H1 (cell line): Measurements from ENCODE around the gene MAP3K3. TPM values are rescaled to one million over a fixed set of nuclear protein-coding genes. Genes with fewer than 3 reads are reported as not detected.

Experiments used
- CTCF ChIA-PET: fragments of 300-600 bp; sonication (Branson Sonifier 250); formaldehyde crosslinking; loops from one replicate; lab custom pipeline; 2021; ENCODE audit not compliant: partially characterized antibody; lab: Charles Lee
- POLR2A ChIA-PET: fragments of 300-600 bp; sonication (Branson Sonifier 250); formaldehyde crosslinking; loops from one replicate; lab custom pipeline; 2021; ENCODE audit warnings: inconsistent platforms; ENCODE audit not compliant: partially characterized antibody; lab: Charles Lee
- DNase-seq, 2 experiments: peaks; one replicate each; pipeline versions ENCODE4 v3.0.0 to v3.0.0-alpha.2; 2010 to 2022; ENCODE audit warnings: low spot score in 2 of 2, low read depth in 1 of 2, mixed read lengths in 1 of 2
- FAIRE-seq: peaks from 2 replicates; lab custom pipeline; 2011; peaks lifted over from hg19 to GRCh38; lab: Jason Lieb, UNC
- H2AFZ ChIP-seq: 2 replicates; pipeline ENCODE4 v1.8.1; 2012; ENCODE audit warnings: low read length, inconsistent platforms
- H2AK5ac ChIP-seq: 2 replicates; pipeline ENCODE4 v1.6.1; 2013; ENCODE audit warnings: low read depth, low read length
- H2BK120ac ChIP-seq: replicated peaks from 2 replicates; pipeline ENCODE3; 2013; ENCODE audit warnings: low read depth, low read length, inconsistent platforms
- H2BK12ac ChIP-seq: 2 replicates; pipeline ENCODE4 v1.6.1; 2013; ENCODE audit warnings: low read depth, low read length
- H2BK15ac ChIP-seq: 2 replicates; pipeline ENCODE4 v1.6.1; 2013; ENCODE audit warnings: low read length
- H2BK20ac ChIP-seq: 2 replicates; pipeline ENCODE4 v1.6.1; 2013; ENCODE audit warnings: low read length
- H2BK5ac ChIP-seq: 2 replicates; pipeline ENCODE4 v1.6.1; 2013; ENCODE audit warnings: low read depth, low read length
- H3K14ac ChIP-seq: 2 replicates; pipeline ENCODE4 v1.6.1; 2013; ENCODE audit warnings: inconsistent platforms; ENCODE audit not compliant: insufficient read length
- H3K18ac ChIP-seq: 2 replicates; pipeline ENCODE4 v1.6.1; 2013; ENCODE audit warnings: low read length; ENCODE audit errors: extremely low read depth
- H3K23ac ChIP-seq: 2 replicates; pipeline ENCODE4 v1.6.1; 2013; ENCODE audit warnings: inconsistent platforms; ENCODE audit not compliant: insufficient read length
- H3K23me2 ChIP-seq: 2 replicates; pipeline ENCODE4 v1.6.1; 2013; ENCODE audit warnings: low read depth, low read length
- H3K27ac ChIP-seq: 2 replicates; pipeline ENCODE4 v1.6.1; 2011; ENCODE audit warnings: low read depth, low read length, inconsistent platforms
- H3K27me3 ChIP-seq, 4 experiments: replicated peaks in 1 of 4; 1 replicate in 1 of 4; 2 replicates in 3 of 4; pipeline versions ENCODE4 v1.6.1 to v1.8.1; 2011 to 2013; ENCODE audit warnings: low read length in 3 of 4, mild to moderate bottlenecking in 3 of 4, inconsistent platforms in 2 of 4, mixed read lengths in 2 of 4, moderate library complexity in 1 of 4; ENCODE audit not compliant: control insufficient read depth in 3 of 4, insufficient read depth in 3 of 4; ENCODE audit errors: extremely low read depth in 1 of 4
- H3K36me3 ChIP-seq, 4 experiments: 2 replicates each; pipeline versions ENCODE4 v1.6.1 to v1.8.1; 2011 to 2013; ENCODE audit warnings: mild to moderate bottlenecking in 4 of 4, low read length in 3 of 4, moderate library complexity in 2 of 4, control low read depth in 1 of 4, inconsistent platforms in 1 of 4; ENCODE audit not compliant: insufficient read depth in 4 of 4, control insufficient read depth in 2 of 4
- H3K4ac ChIP-seq: replicated peaks from 2 replicates; pipeline ENCODE3; 2013; ENCODE audit warnings: low read length, low read depth, mixed read lengths, inconsistent platforms; ENCODE audit not compliant: insufficient read length
- H3K4me1 ChIP-seq, 4 experiments: replicated peaks in 1 of 4; 1 replicate in 1 of 4; 2 replicates in 3 of 4; pipeline versions ENCODE4 v1.6.1 to v1.8.1; 2011 to 2013; ENCODE audit warnings: low read length in 3 of 4, inconsistent platforms in 2 of 4, mixed read lengths in 1 of 4; ENCODE audit not compliant: insufficient read depth in 4 of 4, control insufficient read depth in 3 of 4
- H3K4me2 ChIP-seq, 2 experiments: 2 replicates each; pipeline versions ENCODE4 v1.6.1 to v1.8.1; 2011 to 2013; ENCODE audit warnings: low read depth in 2 of 2, low read length in 2 of 2, control low read depth in 1 of 2, inconsistent platforms in 1 of 2, mild to moderate bottlenecking in 1 of 2; ENCODE audit not compliant: insufficient read depth in 1 of 2
- H3K4me3 ChIP-seq, 4 experiments: fragments of 200-600, 300-600 bp in 1 of 4; sonication (generic), shearing (Covaris generic), sonication (Bioruptor Twin) in 1 of 4; 2 replicates each; pipeline versions ENCODE4 v1.5.1 to v1.8.1; 2011 to 2016; ENCODE audit warnings: low read length in 4 of 4, low read depth in 3 of 4, control low read depth in 2 of 4, inconsistent platforms in 2 of 4, mild to moderate bottlenecking in 2 of 4, mixed read lengths in 1 of 4, moderate library complexity in 1 of 4; ENCODE audit not compliant: insufficient read depth in 2 of 4; ENCODE audit errors: extremely low read depth in 1 of 4
- H3K56ac ChIP-seq: replicated peaks from 2 replicates; pipeline ENCODE3; 2013; ENCODE audit warnings: low read depth, mild to moderate bottlenecking, mixed read lengths, low read length, inconsistent platforms; ENCODE audit not compliant: insufficient read length
- H3K79me1 ChIP-seq: 2 replicates; pipeline ENCODE4 v1.6.1; 2013; ENCODE audit warnings: low read depth, low read length, control low read depth
- H3K79me2 ChIP-seq, 2 experiments: 2 replicates each; pipeline versions ENCODE4 v1.6.1 to v1.8.1; 2012 to 2013; ENCODE audit warnings: low read length in 2 of 2, mild to moderate bottlenecking in 2 of 2, inconsistent platforms in 1 of 2; ENCODE audit not compliant: insufficient read depth in 2 of 2, control insufficient read depth in 1 of 2
- H3K9ac ChIP-seq, 4 experiments: replicated peaks in 1 of 4; 1 replicate in 1 of 4; 2 replicates in 3 of 4; pipeline versions ENCODE4 v1.6.1 to v1.8.1; 2011 to 2013; ENCODE audit warnings: low read depth in 3 of 4, low read length in 3 of 4, control low read depth in 2 of 4, mild to moderate bottlenecking in 2 of 4, moderate library complexity in 2 of 4, inconsistent platforms in 1 of 4; ENCODE audit errors: extremely low read depth in 1 of 4
- H3K9me3 ChIP-seq, 2 experiments: 2 replicates each; pipeline versions ENCODE4 v1.6.1 to v1.8.1; 2012 to 2013; ENCODE audit warnings: mild to moderate bottlenecking in 2 of 2, moderate library complexity in 2 of 2, control low read depth in 1 of 2, inconsistent platforms in 1 of 2, low read depth in 1 of 2, low read length in 1 of 2, mixed read lengths in 1 of 2; ENCODE audit not compliant: insufficient read depth in 2 of 2
- H4K20me1 ChIP-seq, 2 experiments: replicated peaks in 1 of 2; 2 replicates each; pipeline versions ENCODE3 to v1.8.1; 2011 to 2013; ENCODE audit warnings: inconsistent platforms in 2 of 2, low read length in 2 of 2, mild to moderate bottlenecking in 1 of 2; ENCODE audit not compliant: insufficient read depth in 2 of 2, control insufficient read depth in 1 of 2
- H4K5ac ChIP-seq: 2 replicates; pipeline ENCODE4 v1.6.1; 2013; ENCODE audit warnings: low read length, low read depth, mixed read lengths, inconsistent platforms; ENCODE audit not compliant: insufficient read length
- H4K8ac ChIP-seq: 2 replicates; pipeline ENCODE4 v1.8.0; 2013; ENCODE audit warnings: mild to moderate bottlenecking, moderate library complexity, low read length, inconsistent platforms; ENCODE audit not compliant: insufficient read depth; ENCODE audit errors: extremely low read depth
- H4K91ac ChIP-seq: replicated peaks from 2 replicates; pipeline ENCODE3; 2013; ENCODE audit warnings: low read length, mixed read lengths, inconsistent platforms; ENCODE audit not compliant: insufficient read length
- ASH2L ChIP-seq: fragments of 200-600, 300-600 bp; sonication (generic); IDR thresholded peaks from one replicate; pipeline ENCODE4 v1.7.1; 2017; ENCODE audit warnings: low read length
- CTBP2 ChIP-seq: IDR thresholded peaks from 2 replicates; pipeline ENCODE4 v1.7.0; 2011; ENCODE audit warnings: borderline replicate concordance, mild to moderate bottlenecking, moderate library complexity, mixed read lengths, low read length; ENCODE audit not compliant: insufficient read depth, insufficient read length
- FOSL1 ChIP-seq: IDR thresholded peaks from 2 replicates; pipeline ENCODE4 v1.6.1; 2011; ENCODE audit warnings: mild to moderate bottlenecking, low read depth, low read length, moderate library complexity; ENCODE audit not compliant: insufficient read depth
- GABPA ChIP-seq: IDR thresholded peaks from 2 replicates; pipeline ENCODE4 v1.6.1; 2011; ENCODE audit warnings: mild to moderate bottlenecking, low read length, moderate library complexity, borderline replicate concordance; ENCODE audit not compliant: insufficient read depth
- NRF1 ChIP-seq: IDR thresholded peaks from 2 replicates; pipeline ENCODE4 v1.6.1; 2011; ENCODE audit warnings: mild to moderate bottlenecking, low read depth, low read length, improper control_type of control experiment
- SIN3A ChIP-seq, 2 experiments: IDR thresholded peaks in 1 of 2; conservative IDR thresholded peaks in 1 of 2; 2 replicates each; pipeline ENCODE4 v1.6.1; 2011 to 2012; ENCODE audit warnings: low read length in 2 of 2, improper control_type of control experiment in 1 of 2, low read depth in 1 of 2, mild to moderate bottlenecking in 1 of 2
- SP1 ChIP-seq: IDR thresholded peaks from 2 replicates; pipeline ENCODE4 v1.6.1; 2011; ENCODE audit warnings: low read depth, low read length
- SP2 ChIP-seq: IDR thresholded peaks from 2 replicates; pipeline ENCODE4 v1.6.1; 2012; ENCODE audit warnings: mild to moderate bottlenecking, low read length, inconsistent platforms
- TAF1 ChIP-seq: IDR thresholded peaks from 2 replicates; pipeline ENCODE4 v1.6.1; 2011; ENCODE audit warnings: mild to moderate bottlenecking, low read depth, low read length
- TBP ChIP-seq: IDR thresholded peaks from 2 replicates; pipeline ENCODE4 v1.6.1; 2011; ENCODE audit warnings: low read depth, low read length, improper control_type of control experiment
- TEAD4 ChIP-seq: IDR thresholded peaks from 2 replicates; pipeline ENCODE4 v1.6.1; 2012; ENCODE audit warnings: low read depth, low read length, inconsistent platforms, mixed read lengths
- WGBS, 2 experiments: shearing (Covaris generic) in 1 of 2; methylation state at CpG; one replicate each; pipeline versions ENCODE4 v1.1.6 to v1.1.7; 2013 to 2015; ENCODE audit warnings: low lambda C conversion rate in 2 of 2, mixed read lengths in 2 of 2, inconsistent platforms in 1 of 2, low coverage in 1 of 2, missing lambda C conversion rate in 1 of 2; ENCODE audit not compliant: insufficient replicate concordance in 2 of 2, insufficient coverage in 1 of 2, insufficient read length in 1 of 2; ENCODE audit errors: extremely low coverage in 1 of 2, missing lambda C conversion rate in 1 of 2; 5-methylcytosine and 5-hydroxymethylcytosine counted together
- polyA plus RNA-seq, 7 experiments: library from polyadenylated mRNA; depleted of rRNA in 3 of 7; stranded (reverse) in 5 of 7; unstranded in 2 of 7; fragments of >200 nt in 5 of 7; fragments of 200-250 nt in 2 of 7; gene quantifications; 1 replicate in 5 of 7; 2 replicates in 1 of 7; 4 replicates in 1 of 7; pipeline versions ENCODE4 v1.2.1 to v1.2.3, GENCODE V29; 2011 to 2013; ENCODE audit warnings: missing spikeins in 2 of 7, mixed read lengths in 2 of 7
- total RNA-seq: library from RNA; stranded (reverse); fragmentation: NEBNext Ultra II Directional; extraction: Animal tissue kit (Norgen Biotek cat#: 25700); gene quantifications from 2 replicates; pipeline ENCODE4 v1.2.1, GENCODE V29; 2021
- TF ChIP-seq, protein P1 (sequence below): IDR thresholded peaks from 2 replicates; pipeline ENCODE4 v1.6.1; 2012; ENCODE audit warnings: inconsistent platforms

Gene MAP3K3
- total and polyA plus RNA-seq, 2 of the 8 experiments (the other 6 are each of a cell fraction or from before 2014, with no cell fraction given) = 10.3 to 21.0 TPM

DNA sequence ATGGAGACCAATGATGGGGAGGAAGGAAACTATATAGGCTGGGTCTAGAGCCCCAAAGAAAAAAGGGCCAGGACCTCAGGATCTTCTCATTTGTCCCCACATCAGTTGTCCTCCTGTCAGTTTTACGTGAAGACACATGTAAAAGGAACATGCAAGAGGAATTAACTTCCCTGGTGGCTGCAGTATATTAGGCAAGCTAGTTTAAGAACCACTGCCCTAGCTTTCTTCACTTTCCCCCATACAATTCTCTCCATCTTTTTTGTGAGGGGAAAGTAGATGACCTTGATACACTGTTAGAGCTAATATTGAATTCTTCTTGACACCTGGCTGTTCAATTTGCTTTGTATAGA lies 2.3 kb downstream of the MAP3K3 start:
- H3K4me2 ChIP-seq = no peak overlapping the region; a peak in 1 of 4 replicates

More for the DNA sequence above, 2.3 kb downstream of the MAP3K3 start:
- no peak overlapping the region for H2BK12ac ChIP-seq
- H2BK120ac ChIP-seq = no peak overlapping the region
- TF ChIP-seq GABPA = no peak
- TF ChIP-seq ASH2L = no peak
- TF ChIP-seq SIN3A (conservative IDR thresholded peaks at IDR 0.05 in 1 of 2, IDR thresholded peaks at IDR 0.05 in 1 of 2; ENCODE audit: low read depth in 1 of 2, low read length in 2 of 2) = no peak
- TF ChIP-seq NRF1 = no peak
- no peak for TF ChIP-seq CTBP2
- TF ChIP-seq SP2 = no peak
- TF ChIP-seq FOSL1 = no peak
- no peak for TF ChIP-seq TBP
- TF ChIP-seq, protein P1, sequence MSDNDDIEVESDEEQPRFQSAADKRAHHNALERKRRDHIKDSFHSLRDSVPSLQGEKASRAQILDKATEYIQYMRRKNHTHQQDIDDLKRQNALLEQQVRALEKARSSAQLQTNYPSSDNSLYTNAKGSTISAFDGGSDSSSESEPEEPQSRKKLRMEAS = no peak
- TF ChIP-seq TEAD4 = no peak
- TF ChIP-seq TAF1 = no peak
- no peak for TF ChIP-seq SP1
- H3K56ac ChIP-seq = no peak overlapping the region
- H2AFZ ChIP-seq = no peak overlapping the region
- H3K9me3 ChIP-seq = no peaks in the 10 kb centered on the region
- no peak overlapping the region for H4K8ac ChIP-seq
- CTCF ChIA-PET = interaction anchor here (0.7 to 1.9 kb wide), 3 partner anchors 18 to 816 kb away, joined by 3 to 6 read pairs (median 3); no protein-coding TSS in a partner anchor
- H3K4ac ChIP-seq = no peak overlapping the region
- H3K4me1 ChIP-seq = peaks cover 2 to 5% (median 3%) of the 10 kb centered on the region in 4 experiments; a peak in 3 of 7 replicates
- H3K79me1 ChIP-seq = peaks cover 3% of the 10 kb centered on the region; the same call in 1 of the 2 replicates
- no peaks in the 10 kb centered on the region for H3K27me3 ChIP-seq
- FAIRE-seq = no peak
- H3K14ac ChIP-seq = no peak overlapping the region
- POLR2A ChIA-PET = interaction anchor here (0.5 to 1.3 kb wide), 3 partner anchors 23 to 118 kb away, joined by 3 to 4 read pairs (median 4); partner anchors contain the start of gene TACO1
- H3K23me2 ChIP-seq = peaks cover 6% of the 10 kb centered on the region
- no peak overlapping the region for H3K18ac ChIP-seq
- H3K4me3 ChIP-seq = no peak overlapping the region
- peaks cover 0 to 8% of the 10 kb centered on the region in 2 experiments for H4K20me1 ChIP-seq
- no peak overlapping the region for H3K23ac ChIP-seq
- 71% methylated on average over 1 of the region's 1 CpG; no CpG with 5 or more reads in 1 of the 2 experiments for WGBS, 2 experiments
- no peak overlapping the region for H2BK5ac ChIP-seq
- H2BK20ac ChIP-seq = no peak overlapping the region
- H4K5ac ChIP-seq = no peak overlapping the region
- H2BK15ac ChIP-seq = no peak overlapping the region
- H3K27ac ChIP-seq = no peak overlapping the region
- H2AK5ac ChIP-seq = no peak overlapping the region
- no peak for DNase-seq
- H3K79me2 ChIP-seq = peaks cover 5 to 35% of the 10 kb centered on the region in 2 experiments
- H3K9ac ChIP-seq = no peak overlapping the region
- no peaks in the 10 kb centered on the region for H3K36me3 ChIP-seq
- H4K91ac ChIP-seq = no peak overlapping the region
